Suprapubic skin (tissue), 4 donors: ENCODE measurements around the gene SAPCD1.

Source experiments
- EP300 ChIP-seq: sonication (generic); formaldehyde crosslinking; IDR thresholded peaks from one replicate; pipeline ENCODE4 v1.6.1; 2017; ENCODE audit warnings: antibody characterized with exemption
- POLR2A ChIP-seq, 2 donors: fragments of 450-650 bp; IDR thresholded peaks; one replicate each; pipeline ENCODE4 v1.6.1; 2017; ENCODE audit warnings: antibody characterized with exemption in 2 of 2, mild to moderate bottlenecking in 2 of 2, moderate library complexity in 2 of 2
- POLR2AphosphoS5 ChIP-seq, 3 donors: sonication (generic); formaldehyde crosslinking; IDR thresholded peaks; one replicate each; pipeline ENCODE4 v1.6.1; 2017; ENCODE audit warnings: antibody characterized with exemption in 3 of 3
- TF ChIP-seq, protein P1 (sequence below), 2 donors: fragments of 200-600 bp in 1 of 2; fragments of 450-650 bp in 1 of 2; sonication (generic) in 1 of 2; IDR thresholded peaks; one replicate each; pipeline ENCODE4 v1.5.1; 2016 to 2019; ENCODE audit warnings: antibody characterized with exemption in 2 of 2, mild to moderate bottlenecking in 1 of 2, moderate library complexity in 1 of 2

DNA sequence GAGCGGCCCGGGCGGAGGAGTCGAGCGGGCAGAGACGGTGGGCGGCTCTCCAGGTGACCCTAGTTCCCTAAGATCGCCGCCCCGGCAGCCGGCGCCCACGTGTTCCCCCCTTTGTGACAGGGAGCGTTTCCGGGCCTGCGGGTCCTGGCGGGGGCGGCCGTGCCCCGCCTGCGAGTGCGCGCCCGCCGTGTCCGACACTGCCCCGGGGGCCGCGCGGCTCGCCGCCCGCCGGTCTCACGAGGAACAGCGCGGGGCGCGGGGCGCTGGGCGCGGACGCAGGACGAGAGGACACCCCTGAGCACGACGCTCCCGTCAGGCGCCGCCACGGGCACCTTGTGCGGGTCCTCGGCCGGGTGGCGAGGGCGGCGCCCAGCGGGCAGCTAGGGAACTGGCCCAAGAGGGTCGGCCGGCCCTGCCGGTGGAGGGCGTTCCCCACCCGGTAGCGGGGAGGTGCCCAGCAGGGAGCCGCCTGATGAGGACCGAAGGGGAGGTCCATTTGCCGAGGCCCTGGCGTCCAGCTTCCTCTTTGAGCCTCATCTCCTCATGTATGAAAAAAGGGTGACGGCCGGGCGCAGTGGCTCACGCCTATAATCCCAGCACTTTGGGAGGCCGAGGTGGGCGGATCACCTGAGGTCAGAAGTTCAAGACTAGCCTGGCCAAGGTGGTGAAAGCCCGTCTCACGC is 33.3 kb downstream of the SAPCD1 start, which contains the start of gene VARS1:
- TF ChIP-seq, protein P1, sequence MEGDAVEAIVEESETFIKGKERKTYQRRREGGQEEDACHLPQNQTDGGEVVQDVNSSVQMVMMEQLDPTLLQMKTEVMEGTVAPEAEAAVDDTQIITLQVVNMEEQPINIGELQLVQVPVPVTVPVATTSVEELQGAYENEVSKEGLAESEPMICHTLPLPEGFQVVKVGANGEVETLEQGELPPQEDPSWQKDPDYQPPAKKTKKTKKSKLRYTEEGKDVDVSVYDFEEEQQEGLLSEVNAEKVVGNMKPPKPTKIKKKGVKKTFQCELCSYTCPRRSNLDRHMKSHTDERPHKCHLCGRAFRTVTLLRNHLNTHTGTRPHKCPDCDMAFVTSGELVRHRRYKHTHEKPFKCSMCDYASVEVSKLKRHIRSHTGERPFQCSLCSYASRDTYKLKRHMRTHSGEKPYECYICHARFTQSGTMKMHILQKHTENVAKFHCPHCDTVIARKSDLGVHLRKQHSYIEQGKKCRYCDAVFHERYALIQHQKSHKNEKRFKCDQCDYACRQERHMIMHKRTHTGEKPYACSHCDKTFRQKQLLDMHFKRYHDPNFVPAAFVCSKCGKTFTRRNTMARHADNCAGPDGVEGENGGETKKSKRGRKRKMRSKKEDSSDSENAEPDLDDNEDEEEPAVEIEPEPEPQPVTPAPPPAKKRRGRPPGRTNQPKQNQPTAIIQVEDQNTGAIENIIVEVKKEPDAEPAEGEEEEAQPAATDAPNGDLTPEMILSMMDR (IDR thresholded peaks at IDR 0.05), result peak; percentile 72 to 91
- TF ChIP-seq POLR2AphosphoS5 (IDR thresholded peaks at IDR 0.05) (peak in 1 of 3 donors; percentile 17), POLR2A (IDR thresholded peaks at IDR 0.05) (peak in 1 of 2 donors; percentile 23), EP300 (no peak)
